ENCODE data around the gene CHST11.

Gene CHST11

DNA sequence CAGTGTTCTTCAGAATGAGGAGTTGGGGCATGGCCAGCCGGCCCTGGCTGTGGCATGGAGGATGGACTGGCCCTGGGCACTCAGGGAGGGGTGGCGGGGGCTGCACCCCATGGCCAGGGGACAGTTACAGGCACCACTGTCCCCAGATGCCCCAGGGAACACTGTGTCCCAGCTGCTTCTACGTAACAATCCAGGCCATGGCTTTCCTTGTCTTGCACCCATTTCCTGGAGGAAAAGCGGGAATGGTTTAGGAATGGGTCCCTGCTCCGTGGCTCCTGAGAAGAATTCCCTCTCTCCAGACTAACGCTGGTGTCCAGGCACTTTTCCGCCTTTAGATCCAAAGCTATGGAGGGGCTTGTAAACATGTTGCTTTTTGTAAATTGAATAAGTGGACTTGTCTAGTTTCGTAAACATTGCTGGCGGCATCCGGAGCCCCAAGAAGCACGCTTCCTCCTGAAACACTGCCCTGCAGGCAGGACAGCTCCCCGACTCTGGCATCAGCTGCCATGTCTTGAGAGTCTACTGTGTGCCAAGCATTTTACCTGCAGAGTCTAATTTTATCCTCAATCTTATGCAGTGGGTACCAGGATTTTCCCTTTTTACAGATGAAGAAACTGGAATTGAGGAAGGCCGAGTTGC is 263.1 kb downstream of the CHST11 start:
- H3K27ac Mint-ChIP-seq = peak overlapping the region; percentile 95 to 99
- peaks cover 57 to 73% of the 10 kb centered on the region in 2 donors for H3K4me1 Mint-ChIP-seq (ENCODE audit: low read depth in 2 of 2)
- peak overlapping the region; percentile 75 to 85 for H3K4me3 Mint-ChIP-seq
- DNase-seq = no peak
- H3K27me3 Mint-ChIP-seq = no peaks in the 10 kb centered on the region
- H3K9me3 Mint-ChIP-seq = no peaks in the 10 kb centered on the region
- no peak for ATAC-seq (replicated peaks)
- H3K36me3 Mint-ChIP-seq (ENCODE audit: insufficient read depth) = peaks cover 18% of the 10 kb centered on the region

DNA sequence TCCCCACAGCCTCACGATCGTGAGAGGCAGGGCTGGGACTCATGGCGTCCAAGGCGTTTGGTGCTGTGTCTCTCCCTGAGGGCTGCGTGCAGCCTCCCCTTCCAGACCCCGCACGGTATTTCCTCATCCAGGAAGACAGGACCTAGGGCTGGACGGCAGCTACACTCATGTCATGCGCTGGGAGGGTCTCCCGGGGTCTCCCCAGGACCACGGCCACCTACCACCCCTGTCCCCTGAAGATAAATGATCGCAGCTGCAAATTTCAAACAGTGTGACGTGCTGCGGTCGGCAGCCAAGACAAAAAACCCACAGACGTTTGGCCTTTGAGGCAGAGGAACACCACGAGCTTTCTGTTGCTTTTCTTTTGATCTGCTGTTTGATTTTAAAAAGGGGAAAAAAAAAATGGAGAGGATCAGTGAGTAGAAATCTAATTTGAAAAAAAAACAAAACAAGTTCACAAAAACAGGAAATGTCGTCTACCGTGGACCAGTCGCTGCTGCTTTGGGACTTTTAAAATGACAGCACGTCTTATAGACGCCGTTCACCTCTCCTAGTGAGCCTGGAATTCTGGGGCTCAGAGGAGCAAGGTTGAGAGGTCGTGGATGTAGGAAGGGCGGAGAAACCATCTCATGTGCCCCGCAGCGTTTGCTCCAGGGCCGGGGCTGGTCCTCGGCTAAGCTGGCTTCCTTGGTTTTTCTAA is 263.7 kb downstream of the CHST11 start:
- DNase-seq (peak; percentile 58 to 63 (median 63)), ATAC-seq (replicated peaks) (peak; percentile 83)
- no peaks in the 10 kb centered on the region for H3K9me3 Mint-ChIP-seq
- no peaks in the 10 kb centered on the region for H3K27me3 Mint-ChIP-seq
- H3K4me1 Mint-ChIP-seq (ENCODE audit: low read depth in 2 of 2) = peaks cover 59 to 74% of the 10 kb centered on the region in 2 donors
- H3K27ac Mint-ChIP-seq = peak overlapping the region; percentile 95 to 99
- H3K36me3 Mint-ChIP-seq (ENCODE audit: insufficient read depth) = peaks cover 21% of the 10 kb centered on the region
- H3K4me3 Mint-ChIP-seq = peak overlapping the region; percentile 75 to 85

DNA sequence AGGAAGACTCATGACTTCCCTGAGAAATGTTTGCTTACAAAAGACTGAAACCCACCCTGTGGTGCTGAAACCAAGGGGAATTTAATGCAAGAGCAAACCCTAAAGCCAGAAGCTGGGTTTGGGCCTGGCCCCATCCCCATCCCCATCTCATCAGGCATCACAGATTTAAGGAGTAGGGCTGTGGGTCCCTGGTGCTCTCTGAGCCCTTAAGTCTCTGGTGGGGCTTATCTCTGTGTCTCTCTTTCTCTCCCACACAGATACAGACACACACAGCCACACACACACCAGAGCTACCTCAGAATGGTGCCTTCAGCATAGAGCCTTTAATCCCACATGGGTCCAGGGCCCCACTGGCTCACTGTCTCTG is 264.3 kb downstream of the CHST11 start:
- DNase-seq = no peak
- peak; percentile 21 for ATAC-seq (replicated peaks)
- Mint-ChIP-seq H3K4me1 (ENCODE audit: low read depth in 2 of 2) (peaks cover 58 to 75% of the 10 kb centered on the region in 2 donors), H3K4me3 (peak overlapping the region; percentile 75 to 85), H3K27me3 (no peaks in the 10 kb centered on the region), H3K9me3 (no peaks in the 10 kb centered on the region), H3K27ac (peak overlapping the region; percentile 95 to 99), H3K36me3 (ENCODE audit: insufficient read depth) (peaks cover 21% of the 10 kb centered on the region)

DNA sequence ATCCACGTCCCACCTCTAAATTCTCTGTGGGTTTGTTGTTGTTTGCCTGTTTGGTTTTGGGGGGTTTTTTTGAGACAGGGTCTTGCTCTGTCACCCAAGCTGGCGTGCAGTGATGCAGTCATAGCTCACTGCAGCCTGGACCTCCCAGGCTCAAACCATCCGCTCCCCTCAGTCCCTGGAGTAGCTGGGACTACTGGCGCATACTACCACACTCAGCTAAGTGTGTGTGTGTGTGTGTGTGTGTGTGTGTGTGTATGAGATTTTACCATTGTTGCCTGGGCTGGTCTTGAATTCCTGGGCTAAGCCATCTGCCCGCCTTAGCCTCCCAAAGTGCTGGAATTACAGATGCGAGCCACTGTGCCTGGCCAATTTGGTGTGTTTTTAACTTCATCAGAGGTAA is 265.2 kb downstream of the CHST11 start:
- peak overlapping the region in 1 of 2 donors; percentile 75 for H3K4me3 Mint-ChIP-seq
- no peaks in the 10 kb centered on the region for H3K27me3 Mint-ChIP-seq
- DNase-seq (no peak), ATAC-seq (replicated peaks) (no peak)
- peak overlapping the region; percentile 95 to 99 for H3K27ac Mint-ChIP-seq
- H3K9me3 Mint-ChIP-seq = no peaks in the 10 kb centered on the region
- H3K36me3 Mint-ChIP-seq (ENCODE audit: insufficient read depth) = peaks cover 21% of the 10 kb centered on the region
- peaks cover 57 to 76% of the 10 kb centered on the region in 2 donors for H3K4me1 Mint-ChIP-seq (ENCODE audit: low read depth in 2 of 2)

DNA sequence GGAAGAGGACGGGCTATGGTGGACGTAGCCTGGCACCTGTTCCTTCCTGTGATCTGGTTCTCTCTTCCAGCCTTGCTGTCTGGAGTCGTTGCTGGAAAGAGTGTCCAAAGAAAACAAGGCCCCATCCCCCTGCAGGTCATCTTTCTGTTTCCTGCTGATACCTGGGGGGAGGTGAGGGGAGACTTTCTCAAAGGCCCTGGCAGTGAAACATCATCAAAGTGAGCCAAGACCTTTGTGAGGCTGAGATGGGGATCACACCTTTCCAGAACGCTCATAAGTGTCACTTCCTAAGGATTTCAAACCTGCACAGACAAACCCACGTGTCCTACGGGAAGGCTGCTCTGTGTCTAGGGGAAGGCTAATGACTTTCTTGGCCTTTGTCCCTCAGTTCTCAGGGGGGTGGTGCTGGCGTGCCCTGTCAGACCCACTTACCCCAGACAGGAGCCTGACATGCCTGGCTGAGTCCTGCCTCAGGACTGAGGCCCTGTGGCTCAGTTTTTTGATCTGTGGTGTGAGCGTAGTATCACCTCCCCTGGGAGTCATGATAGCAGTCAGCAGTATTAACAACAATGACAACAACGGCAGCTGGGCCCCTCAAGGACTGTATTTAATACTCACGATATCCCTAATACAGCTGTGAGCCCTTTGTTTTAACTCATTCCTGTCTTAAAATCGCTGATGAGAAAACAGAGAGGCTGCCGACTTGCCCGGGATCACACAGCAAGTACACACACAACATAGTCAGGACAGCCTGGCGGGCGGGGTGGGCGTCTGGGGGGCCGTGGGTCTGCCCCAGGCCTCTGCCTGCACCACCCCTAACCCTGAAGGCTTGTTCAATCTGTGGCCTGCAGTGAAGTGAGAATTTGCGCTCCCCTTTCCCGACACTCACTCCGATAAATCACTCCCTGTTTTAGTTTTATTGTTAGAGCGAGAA is 266.1 kb downstream of the CHST11 start:
- Mint-ChIP-seq H3K9me3 (no peaks in the 10 kb centered on the region), H3K36me3 (ENCODE audit: insufficient read depth) (peaks cover 26% of the 10 kb centered on the region), H3K4me1 (ENCODE audit: low read depth in 2 of 2) (peaks cover 63 to 83% of the 10 kb centered on the region in 2 donors), H3K4me3 (no peak overlapping the region), H3K27me3 (no peaks in the 10 kb centered on the region), H3K27ac (peak overlapping the region; percentile 95 to 99)
- ATAC-seq (replicated peaks) = no peak
- no peak for DNase-seq

DNA sequence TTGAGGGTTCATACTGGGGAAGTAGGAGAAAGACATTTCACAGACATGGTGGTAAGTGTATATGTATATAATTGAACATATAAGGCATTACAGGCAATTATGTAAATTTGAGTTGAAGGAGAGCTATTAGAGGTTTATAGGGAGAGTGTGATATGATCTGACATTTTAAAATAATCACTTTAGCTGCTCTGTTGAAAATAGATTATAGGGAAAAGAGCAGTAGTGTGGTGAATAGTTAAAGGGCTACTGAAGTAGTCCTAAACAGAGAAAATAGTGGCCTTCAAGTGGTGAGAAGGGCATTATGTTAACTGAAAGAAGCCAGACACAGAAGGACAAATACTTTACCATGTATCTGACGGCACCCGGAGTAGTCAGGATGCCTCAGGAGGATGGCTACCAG is 267.1 kb downstream of the CHST11 start:
- Mint-ChIP-seq H3K36me3 (ENCODE audit: insufficient read depth) (peaks cover 30% of the 10 kb centered on the region), H3K27me3 (no peaks in the 10 kb centered on the region), H3K4me1 (ENCODE audit: low read depth in 2 of 2) (peaks cover 60 to 80% of the 10 kb centered on the region in 2 donors), H3K4me3 (no peak overlapping the region), H3K9me3 (no peaks in the 10 kb centered on the region), H3K27ac (peak overlapping the region in 1 of 2 donors; percentile 99)
- ATAC-seq (replicated peaks) (no peak), DNase-seq (no peak)

DNA sequence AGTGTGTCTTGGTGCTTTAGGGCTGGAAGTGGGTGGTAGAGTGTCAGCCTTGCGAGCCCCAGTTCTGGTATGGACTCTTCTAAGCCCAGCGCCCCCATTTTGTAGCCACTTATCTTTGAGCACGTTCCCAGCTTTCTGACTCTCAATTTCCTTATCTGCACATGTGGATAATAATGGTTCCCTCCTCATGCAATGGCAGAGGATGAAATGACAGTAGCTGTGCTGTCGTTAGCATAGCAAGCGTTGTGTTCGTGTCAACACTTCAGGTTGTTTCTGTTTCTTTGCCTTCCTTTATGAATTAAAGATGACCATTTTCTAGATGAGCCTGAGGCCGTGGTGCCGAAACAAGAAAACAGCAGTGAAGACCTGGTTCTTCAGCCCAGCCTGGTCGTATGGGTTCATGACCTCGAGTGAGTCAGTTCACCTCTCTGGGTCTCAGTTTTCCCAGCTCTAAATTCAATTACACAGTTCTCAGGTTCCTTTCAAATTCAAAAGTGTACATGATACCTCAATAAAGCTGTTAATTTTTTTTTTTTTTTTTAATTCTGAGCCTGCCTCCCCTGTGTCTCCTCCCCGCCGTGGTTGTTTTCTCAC is 268.3 kb downstream of the CHST11 start:
- no peak for ATAC-seq (replicated peaks)
- DNase-seq = no peak
- H3K36me3 Mint-ChIP-seq (ENCODE audit: insufficient read depth) = peaks cover 33% of the 10 kb centered on the region
- no peaks in the 10 kb centered on the region for H3K9me3 Mint-ChIP-seq
- H3K4me1 Mint-ChIP-seq (ENCODE audit: low read depth in 2 of 2) = peaks cover 62 to 80% of the 10 kb centered on the region in 2 donors
- peak overlapping the region; percentile 19 to 51 for H3K27ac Mint-ChIP-seq
- no peak overlapping the region for H3K4me3 Mint-ChIP-seq
- H3K27me3 Mint-ChIP-seq = no peaks in the 10 kb centered on the region

DNA sequence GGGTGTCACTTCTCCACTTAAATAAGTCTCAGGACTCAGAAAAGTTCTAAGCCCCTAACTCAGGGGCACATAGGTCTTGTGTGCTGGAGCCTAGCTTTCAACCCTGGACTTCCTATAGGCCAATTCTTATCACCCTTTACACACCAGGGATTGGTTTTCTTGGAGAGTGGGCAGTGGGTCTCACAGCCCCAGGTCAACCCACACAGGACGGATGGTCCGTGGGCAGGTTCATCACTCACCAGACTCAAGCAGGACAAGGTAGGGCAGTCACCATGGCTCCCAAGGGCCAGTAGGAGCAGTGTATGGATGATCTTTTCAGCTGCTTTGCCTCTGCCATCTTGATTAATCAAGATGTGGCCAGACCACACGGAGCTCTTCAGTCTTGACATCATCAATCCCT is 268.9 kb downstream of the CHST11 start:
- Mint-ChIP-seq H3K9me3 (no peaks in the 10 kb centered on the region), H3K27ac (peak overlapping the region in 1 of 2 donors; percentile 19), H3K27me3 (no peaks in the 10 kb centered on the region), H3K4me1 (ENCODE audit: low read depth in 2 of 2) (peaks cover 61 to 75% of the 10 kb centered on the region in 2 donors), H3K36me3 (ENCODE audit: insufficient read depth) (peaks cover 28% of the 10 kb centered on the region), H3K4me3 (no peak overlapping the region)
- ATAC-seq (replicated peaks) = no peak
- DNase-seq = no peak

DNA sequence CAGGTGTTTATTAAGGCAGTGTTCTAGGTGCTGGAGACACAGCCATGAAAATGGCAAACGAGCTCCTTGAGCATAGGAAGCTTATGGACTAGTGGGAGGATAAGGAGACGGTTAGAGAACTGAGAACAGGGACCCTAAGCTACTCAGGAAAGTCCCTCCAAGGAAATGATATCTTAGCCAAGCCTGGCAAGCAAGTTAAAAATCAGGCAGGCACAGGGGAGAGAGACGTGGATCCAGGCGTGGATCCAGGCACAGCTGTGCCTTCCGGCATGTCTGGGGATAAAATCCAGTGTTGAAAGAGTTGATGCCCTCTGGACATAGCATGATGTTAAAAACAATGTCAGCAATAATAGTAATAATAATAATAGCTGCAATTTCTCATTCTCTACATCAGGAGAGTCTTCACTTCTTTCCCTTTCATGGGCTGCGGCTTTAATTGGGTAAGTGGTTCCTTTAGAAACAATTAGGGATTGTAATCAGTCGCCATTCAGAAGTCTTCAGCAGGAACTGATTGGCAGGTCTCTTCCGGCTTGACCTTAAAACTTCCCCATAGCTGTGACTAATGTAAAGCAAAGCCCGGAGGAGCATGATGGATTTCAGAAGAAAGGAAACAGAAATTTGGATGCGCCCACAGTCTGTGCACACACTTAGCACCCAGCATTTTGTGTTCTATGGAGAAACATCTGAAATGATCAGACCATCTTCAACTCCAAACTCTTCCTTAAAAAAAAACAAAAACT is 271.1 kb downstream of the CHST11 start:
- Mint-ChIP-seq H3K36me3 (ENCODE audit: insufficient read depth) (peaks cover 28% of the 10 kb centered on the region), H3K27me3 (no peaks in the 10 kb centered on the region), H3K4me3 (no peak overlapping the region), H3K27ac (peak overlapping the region in 1 of 2 donors; percentile 68), H3K9me3 (no peaks in the 10 kb centered on the region), H3K4me1 (ENCODE audit: low read depth in 2 of 2) (peaks cover 48 to 69% of the 10 kb centered on the region in 2 donors)
- no peak for DNase-seq
- no peak for ATAC-seq (replicated peaks)

DNA sequence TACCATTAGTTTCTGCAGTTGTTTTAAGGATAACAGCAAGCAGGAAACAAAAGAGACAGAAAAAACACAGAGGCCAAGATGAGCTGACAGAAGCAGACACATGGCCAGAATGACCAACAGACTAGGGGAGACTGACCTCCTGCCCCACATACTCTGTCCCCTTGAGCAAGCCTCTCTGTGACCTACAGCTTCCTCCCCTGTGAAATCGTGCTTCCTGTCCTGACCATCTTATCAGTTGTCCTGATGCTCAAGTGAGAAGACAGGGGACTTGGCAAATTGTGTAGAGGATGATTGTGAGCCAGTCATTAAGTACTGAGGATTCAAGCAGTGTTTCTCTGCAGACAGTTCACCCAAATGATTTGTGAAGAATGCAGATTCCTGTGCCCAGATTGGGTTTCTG is 272.3 kb downstream of the CHST11 start:
- DNase-seq (no peak), ATAC-seq (replicated peaks) (no peak)
- H3K9me3 Mint-ChIP-seq = no peaks in the 10 kb centered on the region
- H3K27me3 Mint-ChIP-seq = no peaks in the 10 kb centered on the region
- peak overlapping the region; percentile 74 to 90 for H3K27ac Mint-ChIP-seq
- H3K36me3 Mint-ChIP-seq (ENCODE audit: insufficient read depth) = peaks cover 27% of the 10 kb centered on the region
- H3K4me3 Mint-ChIP-seq = no peak overlapping the region
- peaks cover 48 to 68% of the 10 kb centered on the region in 2 donors for H3K4me1 Mint-ChIP-seq (ENCODE audit: low read depth in 2 of 2)

DNA sequence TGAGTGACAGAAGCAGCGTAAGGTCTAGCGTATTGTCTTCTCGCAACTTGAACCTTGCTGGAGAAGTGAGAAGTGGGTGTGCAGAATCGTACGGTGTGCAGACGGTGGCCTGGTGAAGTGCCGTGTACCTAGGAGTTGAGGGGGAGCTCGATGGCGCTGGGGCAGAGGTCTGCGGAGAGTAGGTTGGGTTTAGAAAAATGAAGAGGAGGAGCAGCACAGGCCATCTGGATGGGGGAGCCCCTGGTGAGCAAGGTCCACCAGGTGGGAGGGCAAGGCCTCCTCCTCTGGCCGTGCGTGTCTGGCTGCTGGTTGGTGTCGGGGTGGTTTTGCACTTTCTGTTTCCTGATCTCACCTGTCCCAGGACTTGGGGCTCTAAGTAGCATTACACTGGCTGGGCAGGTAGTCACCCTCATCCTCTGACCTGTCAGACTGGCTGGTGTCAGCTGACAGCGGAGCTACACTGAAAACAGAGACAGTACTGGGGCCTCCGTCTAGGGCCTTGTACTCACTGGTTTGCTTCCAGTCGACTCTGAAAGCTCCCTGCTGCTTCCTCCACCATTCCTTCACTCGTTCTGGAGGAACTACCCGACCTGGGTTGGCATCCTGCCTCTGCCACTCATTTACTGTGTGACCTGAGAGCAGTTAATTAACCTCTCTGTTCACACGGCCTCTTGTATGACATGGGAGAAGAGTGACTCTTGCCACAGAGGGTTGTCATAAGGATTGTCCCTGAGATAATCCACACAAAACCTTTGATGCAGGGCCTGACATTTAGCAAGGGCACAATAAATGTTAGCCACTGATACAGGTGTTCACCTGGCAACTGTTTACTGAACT is 273.1 kb downstream of the CHST11 start:
- ATAC-seq (replicated peaks) = no peak
- no peak overlapping the region for H3K4me3 Mint-ChIP-seq
- H3K27me3 Mint-ChIP-seq = no peaks in the 10 kb centered on the region
- H3K9me3 Mint-ChIP-seq = no peaks in the 10 kb centered on the region
- H3K27ac Mint-ChIP-seq = peak overlapping the region; percentile 74 to 90
- peaks cover 27% of the 10 kb centered on the region for H3K36me3 Mint-ChIP-seq (ENCODE audit: insufficient read depth)
- H3K4me1 Mint-ChIP-seq (ENCODE audit: low read depth in 2 of 2) = peaks cover 52 to 67% of the 10 kb centered on the region in 2 donors
- DNase-seq = no peak

DNA sequence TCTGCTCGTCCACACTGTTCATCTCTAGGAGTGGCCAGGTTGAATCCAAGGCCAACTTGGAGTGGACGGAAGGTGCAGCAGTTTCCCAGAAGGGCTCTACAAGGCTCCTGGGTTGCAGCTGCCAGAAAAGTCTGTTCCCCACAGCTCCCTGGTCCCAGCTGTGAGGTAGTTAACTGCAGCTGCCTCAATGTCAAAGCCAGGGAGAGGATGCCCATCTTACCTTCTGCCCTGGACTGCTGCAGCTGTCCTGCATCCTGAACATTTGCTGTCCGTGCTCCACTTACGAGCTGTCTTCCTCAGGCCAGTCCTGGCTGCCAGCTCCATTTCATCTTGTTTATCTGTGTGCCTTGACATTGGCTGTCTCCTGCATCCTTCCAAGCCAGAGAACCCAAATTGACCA is 274.0 kb downstream of the CHST11 start:
- Mint-ChIP-seq H3K4me3 (peak overlapping the region in 1 of 2 donors; percentile 40), H3K4me1 (ENCODE audit: low read depth in 2 of 2) (peaks cover 55 to 67% of the 10 kb centered on the region in 2 donors), H3K27ac (peak overlapping the region; percentile 75 to 81)

More for the DNA sequence above, 274.0 kb downstream of the CHST11 start:
- no peak for ATAC-seq (replicated peaks)
- Mint-ChIP-seq H3K27me3 (no peaks in the 10 kb centered on the region), H3K36me3 (ENCODE audit: insufficient read depth) (peaks cover 27% of the 10 kb centered on the region), H3K9me3 (no peaks in the 10 kb centered on the region)
- no peak for DNase-seq

Data from effector memory CD8-positive, alpha-beta T cell (primary cell).